ENCODE measurements around the gene MAML3. TPM values are rescaled to one million over a fixed set of nuclear protein-coding genes. Genes with fewer than 3 reads are reported as not detected.

Gene MAML3
- total and polyA plus RNA-seq, 12 donors, result 1.1 to 4.6 (median 2.6) TPM

GRCh38 chr4:140059159-140059558, 94.8 kb downstream of the MAML3 start:
- TF ChIP-seq CTCF (IDR thresholded peaks at IDR 0.05), result no peak
- H3K9me3 ChIP-seq, result no peaks in the 10 kb centered on the region
- H3K36me3 ChIP-seq, result no peaks in the 10 kb centered on the region
- H3K4me1 ChIP-seq, result peaks cover 0 to 32% (median 12%) of the 10 kb centered on the region in 9 donors
- H3K4me3 ChIP-seq, result no peak overlapping the region
- ATAC-seq, result no peak
- DNase-seq, result no peak
- no peaks in the 10 kb centered on the region for H3K27me3 ChIP-seq
- 48 to 56% methylated on average over 1 of the region's 1 CpG for WGBS, 2 donors
- H3K27ac ChIP-seq, result no peak overlapping the region
- intact Hi-C loops (cut with DNase I), result loop anchor here in 3 of 10 donors (10.0 kb wide), 2 partner anchors 196 to 324 kb away; no protein-coding TSS in a partner anchor

DNA sequence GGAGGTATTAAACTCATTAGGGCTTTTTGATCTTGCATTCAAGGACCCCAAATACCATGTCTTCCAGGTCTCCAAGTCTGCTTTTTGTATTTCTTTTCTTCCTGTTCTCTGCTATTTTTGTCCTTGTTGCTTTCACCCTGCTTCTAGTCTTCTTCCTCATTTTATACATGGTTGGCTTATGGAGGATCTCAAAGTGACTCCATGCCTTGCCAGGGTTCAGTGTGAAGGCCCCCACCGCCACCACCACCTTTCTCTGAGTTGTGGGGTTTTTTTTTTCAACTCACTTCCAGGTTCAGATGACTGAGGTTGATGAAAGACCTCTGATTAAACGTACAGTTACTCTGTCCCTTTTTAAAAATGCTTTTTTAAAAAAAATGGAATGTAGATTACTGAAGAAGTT, 96.3 kb downstream of the MAML3 start:
- intact Hi-C loops (cut with DNase I), result loop anchor here in 3 of 10 donors (10.0 kb wide), 2 partner anchors 197 to 323 kb away; no protein-coding TSS in a partner anchor
- no peaks in the 10 kb centered on the region for H3K36me3 ChIP-seq
- ATAC-seq (no peak), DNase-seq (no peak)
- 88 to 94% methylated on average over 2 of the region's 2 CpGs for WGBS, 2 donors
- no peaks in the 10 kb centered on the region for H3K27me3 ChIP-seq
- H3K4me3 ChIP-seq, result no peak overlapping the region
- peak overlapping the region in 1 of 10 donors; percentile 7 for H3K27ac ChIP-seq
- H3K4me1 ChIP-seq, result peaks cover 0 to 38% (median 12%) of the 10 kb centered on the region in 9 donors
- no peak for TF ChIP-seq CTCF (IDR thresholded peaks at IDR 0.05)
- no peaks in the 10 kb centered on the region for H3K9me3 ChIP-seq

GRCh38 chr4:140056015-140056414, 98.0 kb downstream of the MAML3 start:
- no peak for DNase-seq
- H3K36me3 ChIP-seq, result no peaks in the 10 kb centered on the region
- H3K27ac ChIP-seq, result no peak overlapping the region
- WGBS, 2 donors, result 96 to 98% methylated on average over 3 of the region's 3 CpGs
- H3K9me3 ChIP-seq, result no peaks in the 10 kb centered on the region
- no peak overlapping the region for H3K4me3 ChIP-seq
- peaks cover 0 to 31% (median 12%) of the 10 kb centered on the region in 9 donors for H3K4me1 ChIP-seq
- no peak for ATAC-seq
- no peaks in the 10 kb centered on the region for H3K27me3 ChIP-seq
- intact Hi-C loops (cut with DNase I), result loop anchor here in 3 of 10 donors (10.0 kb wide), 2 partner anchors 199 to 321 kb away; no protein-coding TSS in a partner anchor
- no peak for TF ChIP-seq CTCF (IDR thresholded peaks at IDR 0.05)

GRCh38 chr4:140054861-140055260, 99.1 kb downstream of the MAML3 start:
- intact Hi-C loops (cut with DNase I), result loop anchor here in 6 of 10 donors (5.0 to 10.0 kb wide), 6 partner anchors 42 to 320 kb away; partner anchors contain the start of gene MAML3 (in 1 of the 6)

More at GRCh38 chr4:140054861-140055260, 99.1 kb downstream of the MAML3 start:
- DNase-seq (no peak), ATAC-seq (no peak)
- Histone ChIP-seq H3K27me3 (no peaks in the 10 kb centered on the region), H3K36me3 (no peaks in the 10 kb centered on the region), H3K9me3 (no peaks in the 10 kb centered on the region), H3K27ac (no peak overlapping the region), H3K4me1 (peaks cover 0 to 35% (median 18%) of the 10 kb centered on the region in 9 donors), H3K4me3 (no peak overlapping the region)
- TF ChIP-seq CTCF (IDR thresholded peaks at IDR 0.05), result no peak
- WGBS, 2 donors, result 69% methylated on average over 1 of the region's 1 CpG

Data from heart right ventricle (tissue), 16 donors.